ENCODE measurements around the gene PGF.

- TF ChIP-seq CTCF (IDR thresholded peaks at IDR 0.05): no peak
- TF ChIP-seq ZFX (IDR thresholded peaks at IDR 0.05; ENCODE audit: borderline replicate concordance): no peak
Measured at GRCh38 chr14:74892745-74893144, 62.7 kb downstream of the PGF start.
